ENCODE measurements around the gene TTLL1.

- no peak for TF ChIP-seq CTCF (IDR thresholded peaks at IDR 0.05; ENCODE audit: extremely low read depth in 1 of 2, insufficient read depth in 1 of 2, low read depth in 1 of 2, low read length in 2 of 2)
- TF ChIP-seq MAX (IDR thresholded peaks at IDR 0.05; ENCODE audit: insufficient read depth, insufficient read length): no peak
- TF ChIP-seq POLR2AphosphoS5 (IDR thresholded peaks at IDR 0.05; ENCODE audit: insufficient read depth, low read depth, low read length): no peak
- TF ChIP-seq EZH2 (IDR thresholded peaks at IDR 0.05; ENCODE audit: borderline replicate concordance, low read depth, low read length, severe bottlenecking): no peak
- no peak for TF ChIP-seq POLR2A (IDR thresholded peaks at IDR 0.05; ENCODE audit: low read depth, low read length)
- TF ChIP-seq JUN (IDR thresholded peaks at IDR 0.05; ENCODE audit: borderline replicate concordance, insufficient read depth, insufficient read length, low read depth): no peak
- TF ChIP-seq GATA2 (IDR thresholded peaks at IDR 0.05; ENCODE audit: insufficient read depth, insufficient read length, low read depth, low read length): no peak
- no peak for TF ChIP-seq MYC (IDR thresholded peaks at IDR 0.05; ENCODE audit: low read depth, low read length)
These were observed 82.4 kb downstream of the TTLL1 start for GRCh38 chr22:43006753-43007152.
